22Rv1 (cell line): ENCODE results near the gene ETV2.

ENCODE experiments used
- ZFX ChIP-seq: fragments of 450-650 bp; IDR thresholded peaks from 2 replicates; pipeline ENCODE4 v1.6.1; 2017; ENCODE audit warnings: antibody characterized with exemption, borderline replicate concordance
- TF ChIP-seq, protein P1 (sequence below): fragments of 450-650 bp; IDR thresholded peaks from 2 replicates; pipeline ENCODE4 v1.5.1; 2017; ENCODE audit warnings: mild to moderate bottlenecking

DNA sequence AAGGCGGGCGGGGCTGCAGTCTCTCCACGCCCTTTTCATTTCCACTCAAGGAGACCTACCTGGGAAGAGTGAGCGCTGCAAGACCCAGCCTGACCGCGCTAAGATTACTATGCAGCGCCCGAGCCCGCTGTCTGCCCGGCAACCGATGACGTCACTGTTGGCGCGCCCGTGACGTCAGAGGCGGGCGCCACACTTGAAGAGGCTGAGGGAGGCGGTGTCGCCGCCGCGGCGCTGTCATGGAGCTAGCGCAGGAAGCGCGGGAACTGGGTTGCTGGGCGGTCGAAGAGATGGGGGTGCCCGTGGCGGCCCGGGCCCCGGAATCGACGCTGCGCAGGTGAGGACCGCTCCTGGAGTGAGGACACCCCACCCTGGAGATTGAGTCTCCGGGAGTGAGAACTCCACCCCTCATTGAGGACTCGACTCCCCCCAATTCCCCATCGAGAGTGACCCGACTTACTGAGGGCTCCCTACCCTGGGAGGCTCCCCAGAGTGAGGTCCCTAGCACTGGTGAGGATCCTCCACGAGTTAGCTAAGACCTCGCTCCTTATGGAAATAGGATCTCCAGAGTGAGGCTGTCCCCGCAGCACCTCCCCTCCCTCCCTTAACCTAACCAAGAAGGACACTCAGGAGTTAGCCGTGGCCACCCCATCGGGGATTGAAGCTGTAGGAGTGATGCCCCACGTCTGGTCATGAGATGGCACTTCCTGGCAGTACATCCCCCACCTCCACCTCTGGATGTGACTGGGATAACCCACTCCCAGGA is 28.8 kb upstream of the ETV2 start, which contains the start of gene HAUS5:
- TF ChIP-seq, protein P1, sequence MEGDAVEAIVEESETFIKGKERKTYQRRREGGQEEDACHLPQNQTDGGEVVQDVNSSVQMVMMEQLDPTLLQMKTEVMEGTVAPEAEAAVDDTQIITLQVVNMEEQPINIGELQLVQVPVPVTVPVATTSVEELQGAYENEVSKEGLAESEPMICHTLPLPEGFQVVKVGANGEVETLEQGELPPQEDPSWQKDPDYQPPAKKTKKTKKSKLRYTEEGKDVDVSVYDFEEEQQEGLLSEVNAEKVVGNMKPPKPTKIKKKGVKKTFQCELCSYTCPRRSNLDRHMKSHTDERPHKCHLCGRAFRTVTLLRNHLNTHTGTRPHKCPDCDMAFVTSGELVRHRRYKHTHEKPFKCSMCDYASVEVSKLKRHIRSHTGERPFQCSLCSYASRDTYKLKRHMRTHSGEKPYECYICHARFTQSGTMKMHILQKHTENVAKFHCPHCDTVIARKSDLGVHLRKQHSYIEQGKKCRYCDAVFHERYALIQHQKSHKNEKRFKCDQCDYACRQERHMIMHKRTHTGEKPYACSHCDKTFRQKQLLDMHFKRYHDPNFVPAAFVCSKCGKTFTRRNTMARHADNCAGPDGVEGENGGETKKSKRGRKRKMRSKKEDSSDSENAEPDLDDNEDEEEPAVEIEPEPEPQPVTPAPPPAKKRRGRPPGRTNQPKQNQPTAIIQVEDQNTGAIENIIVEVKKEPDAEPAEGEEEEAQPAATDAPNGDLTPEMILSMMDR: peak; percentile 14; the same call in 1 of the 2 replicates
- no peak for TF ChIP-seq ZFX
